MG63 (cell line): Measurements from ENCODE around the gene C2. TPM values are rescaled to one million over a fixed set of nuclear protein-coding genes. Genes with fewer than 3 reads are reported as not detected.
"Not testable (repeated sequence)": the region's sequence is repeated elsewhere in the genome, so short reads cannot be mapped to it uniquely, and the experiment has no call there.

Experiments
- DNase-seq: peaks from one replicate; pipeline ENCODE4 v3.0.0-alpha.2; 2020
- H3K27me3 ChIP-seq: fragments of 250-450 bp; sonication (Bioruptor Pico); 2 replicates; pipeline ENCODE4 v1.5.1; 2020; ENCODE audit warnings: mild to moderate bottlenecking, moderate library complexity
- H3K36me3 ChIP-seq: fragments of 250-450 bp; sonication (Bioruptor Pico); 2 replicates; pipeline ENCODE4 v1.5.1; 2020; ENCODE audit warnings: mild to moderate bottlenecking, moderate library complexity
- H3K4me3 ChIP-seq: fragments of 250-450 bp; sonication (Bioruptor Pico); 2 replicates; pipeline ENCODE4 v1.5.1; 2020; ENCODE audit warnings: mild to moderate bottlenecking, moderate library complexity
- H3K9me3 ChIP-seq: fragments of 250-450 bp; sonication (Bioruptor Pico); 2 replicates; pipeline ENCODE4 v1.5.1; 2020; ENCODE audit warnings: mild to moderate bottlenecking, moderate library complexity
- total RNA-seq: library from RNA; depleted of rRNA; stranded (reverse); fragments of >200 nt; shearing (Covaris generic); gene quantifications from 2 replicates; pipeline ENCODE4 v1.2.3, GENCODE V29; 2014; ENCODE audit warnings: low replicate concordance

Gene C2
- total RNA-seq, 1 experiment from 2014 or later = 0.13 TPM

DNA sequence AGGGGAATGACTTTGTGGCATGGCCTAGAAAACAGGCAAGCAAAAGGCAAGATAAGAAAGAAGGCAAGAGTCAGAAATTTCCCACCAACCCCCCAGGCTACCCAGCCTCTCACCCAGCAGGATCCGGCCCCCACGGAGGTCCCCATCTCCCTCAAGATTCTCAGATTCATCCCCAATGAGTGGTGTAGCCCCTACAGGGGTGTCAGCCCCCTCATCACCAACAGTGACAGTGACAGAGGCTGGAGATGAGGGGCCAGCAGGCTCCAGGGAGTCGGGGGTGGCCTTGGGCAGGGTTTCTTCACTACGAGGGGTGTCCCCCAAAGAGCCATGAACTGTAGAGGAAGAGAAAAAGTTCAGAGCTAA lies 31.0 kb upstream of the C2 start:
- no peaks in the 10 kb centered on the region for H3K9me3 ChIP-seq
- peaks cover 6% of the 10 kb centered on the region for H3K36me3 ChIP-seq
- H3K27me3 ChIP-seq = no peaks in the 10 kb centered on the region
- DNase-seq = no peak
- peak overlapping the region; percentile 73 for H3K4me3 ChIP-seq

DNA sequence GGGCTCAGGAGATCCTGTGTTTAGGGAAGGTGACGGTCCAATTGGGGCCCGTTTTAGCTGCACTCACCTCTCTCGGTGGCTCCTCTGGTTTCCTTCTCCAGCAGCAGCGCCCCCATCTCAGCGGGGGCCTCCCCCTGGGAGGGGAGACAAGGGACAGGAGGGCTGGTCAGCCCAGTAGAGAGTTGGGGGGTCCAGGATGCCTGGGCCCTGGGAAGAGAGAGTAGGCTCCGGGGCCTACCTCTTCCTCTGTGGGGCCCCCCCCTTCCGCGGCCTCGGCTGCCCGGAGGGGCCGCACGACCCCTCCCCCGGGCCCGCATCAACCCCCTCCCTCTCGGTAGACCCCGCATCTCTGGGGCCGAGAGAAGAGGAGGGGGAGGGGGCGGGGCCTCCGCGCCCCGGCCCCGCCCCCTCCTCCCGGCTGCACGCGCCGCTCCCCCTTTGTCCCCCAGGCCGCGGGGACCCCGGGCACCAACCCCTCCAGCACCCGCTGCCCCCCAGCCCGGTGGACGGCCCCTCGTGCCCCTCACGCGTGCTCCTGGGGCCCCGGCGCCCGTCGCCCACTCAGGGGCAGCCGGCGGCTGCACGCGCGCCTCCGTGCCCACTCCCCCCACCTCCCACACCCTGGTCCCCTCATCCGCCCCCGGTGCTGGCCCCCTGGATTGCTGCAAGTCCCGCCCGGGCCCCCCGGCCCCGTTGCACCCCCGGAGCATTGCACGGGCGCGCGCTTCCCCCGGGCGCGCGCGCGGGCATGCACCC lies 30.5 kb upstream of the C2 start:
- no peak for DNase-seq
- Histone ChIP-seq H3K27me3 (no peaks in the 10 kb centered on the region), H3K4me3 (peak overlapping the region; percentile 73), H3K36me3 (peaks cover 6% of the 10 kb centered on the region; the same call in 1 of the 2 replicates), H3K9me3 (no peaks in the 10 kb centered on the region)

DNA sequence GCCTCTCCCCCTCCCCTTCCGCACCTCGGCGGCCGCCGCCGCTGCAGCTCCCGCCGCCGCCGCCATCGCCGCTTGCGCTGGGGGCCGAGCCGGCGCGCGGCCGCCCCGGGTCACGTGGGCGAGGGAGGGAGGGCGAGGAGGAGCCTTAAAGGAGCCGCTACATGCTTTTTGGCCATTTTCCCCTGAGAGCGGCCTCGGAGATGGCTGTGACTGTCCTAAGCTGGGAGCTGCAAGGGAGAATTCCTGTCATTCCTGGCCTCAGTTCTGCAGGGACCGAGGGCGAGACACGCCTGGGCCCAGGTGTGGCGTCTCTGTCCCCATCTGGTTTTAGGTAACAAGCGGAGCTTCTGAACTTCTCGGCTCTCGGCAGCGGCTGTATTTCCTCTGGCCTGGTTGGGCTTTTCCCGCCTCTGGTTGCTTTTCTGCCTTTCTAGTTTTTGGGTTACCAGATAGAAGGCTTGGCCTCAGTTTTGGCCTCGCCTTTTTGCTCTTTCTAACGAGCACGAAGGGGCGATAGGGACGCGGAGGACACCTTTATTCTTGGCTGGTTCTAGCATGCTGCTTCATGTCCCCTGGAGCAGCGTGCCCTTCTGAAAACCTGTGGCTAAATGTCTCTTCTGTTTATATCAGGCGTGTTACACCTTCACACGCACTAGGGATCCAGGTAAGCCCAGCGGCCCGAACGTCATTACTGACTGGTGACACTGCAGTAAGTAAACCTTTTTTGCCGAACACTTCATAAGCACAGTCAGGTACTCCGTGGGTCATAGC lies 29.7 kb upstream of the C2 start, which contains the start of gene EHMT2:
Gene EHMT2 (minus strand): TSS at position 87 of the 771 bp plus-strand sequence. CDS start 21 bp downstream, at position 66.
- Histone ChIP-seq H3K4me3 (peak within 1 kb of the TSS; percentile 73), H3K36me3 (peaks cover 6% of the 10 kb centered on the region; the same call in 1 of the 2 replicates), H3K27me3 (no peaks in the 10 kb centered on the region), H3K9me3 (no peaks in the 10 kb centered on the region)
- peak; percentile 79 for DNase-seq

DNA sequence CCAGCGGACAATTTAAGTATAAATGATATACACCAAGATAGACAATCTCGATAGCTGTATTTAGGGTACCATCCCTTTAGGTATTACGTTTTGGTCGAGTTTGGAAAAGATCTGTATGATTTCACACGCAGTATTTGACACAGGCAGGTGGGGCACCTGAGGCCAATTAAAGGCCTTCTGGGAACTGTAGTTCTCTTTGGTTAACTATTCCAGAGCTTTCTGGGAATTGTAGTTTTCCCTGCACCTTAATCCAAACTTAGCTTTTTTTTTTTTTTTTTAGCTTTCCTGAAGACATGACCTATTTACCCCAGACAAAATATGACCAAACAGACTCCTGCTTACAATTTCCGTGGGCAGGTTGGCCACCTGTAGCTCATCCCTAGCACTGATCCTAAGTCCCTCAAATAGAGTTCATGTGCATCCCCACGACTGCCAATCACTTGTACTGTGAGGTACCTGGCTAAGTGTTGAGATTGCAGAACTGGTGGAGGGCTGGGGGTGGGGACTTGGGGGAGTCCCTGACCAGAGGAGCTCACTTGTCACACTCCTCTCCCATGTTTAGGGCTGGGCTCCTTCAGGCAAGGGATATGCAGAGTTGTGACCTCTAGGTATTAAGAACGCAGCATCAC lies 29.0 kb upstream of the C2 start:
- DNase-seq = no peak
- Histone ChIP-seq H3K36me3 (peaks cover 2% of the 10 kb centered on the region; the same call in 1 of the 2 replicates), H3K27me3 (no peaks in the 10 kb centered on the region), H3K9me3 (no peaks in the 10 kb centered on the region), H3K4me3 (peak overlapping the region; percentile 73)

DNA sequence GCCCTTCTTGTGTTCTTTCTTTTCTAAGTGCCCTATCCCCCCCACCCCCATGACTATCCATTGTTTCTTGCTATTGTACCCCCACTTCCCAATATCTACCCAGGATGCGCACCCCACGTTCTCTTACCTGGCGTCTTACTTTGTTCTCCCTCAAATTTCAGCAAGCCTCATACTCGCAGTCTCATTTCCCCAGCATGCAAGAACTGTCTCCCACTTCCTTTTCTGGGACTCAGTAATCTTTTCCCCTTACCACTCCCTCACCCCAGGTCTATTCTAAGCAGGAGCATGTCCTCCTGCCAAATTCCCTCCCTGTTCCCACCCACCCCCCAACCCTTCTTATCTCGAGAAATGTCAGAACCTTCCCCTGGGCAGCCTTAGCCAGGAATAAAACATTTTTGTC lies 28.3 kb upstream of the C2 start:
- Histone ChIP-seq H3K9me3 (no peaks in the 10 kb centered on the region), H3K36me3 (peaks cover 2% of the 10 kb centered on the region; the same call in 1 of the 2 replicates), H3K4me3 (no peak overlapping the region), H3K27me3 (no peaks in the 10 kb centered on the region)
- no peak for DNase-seq

DNA sequence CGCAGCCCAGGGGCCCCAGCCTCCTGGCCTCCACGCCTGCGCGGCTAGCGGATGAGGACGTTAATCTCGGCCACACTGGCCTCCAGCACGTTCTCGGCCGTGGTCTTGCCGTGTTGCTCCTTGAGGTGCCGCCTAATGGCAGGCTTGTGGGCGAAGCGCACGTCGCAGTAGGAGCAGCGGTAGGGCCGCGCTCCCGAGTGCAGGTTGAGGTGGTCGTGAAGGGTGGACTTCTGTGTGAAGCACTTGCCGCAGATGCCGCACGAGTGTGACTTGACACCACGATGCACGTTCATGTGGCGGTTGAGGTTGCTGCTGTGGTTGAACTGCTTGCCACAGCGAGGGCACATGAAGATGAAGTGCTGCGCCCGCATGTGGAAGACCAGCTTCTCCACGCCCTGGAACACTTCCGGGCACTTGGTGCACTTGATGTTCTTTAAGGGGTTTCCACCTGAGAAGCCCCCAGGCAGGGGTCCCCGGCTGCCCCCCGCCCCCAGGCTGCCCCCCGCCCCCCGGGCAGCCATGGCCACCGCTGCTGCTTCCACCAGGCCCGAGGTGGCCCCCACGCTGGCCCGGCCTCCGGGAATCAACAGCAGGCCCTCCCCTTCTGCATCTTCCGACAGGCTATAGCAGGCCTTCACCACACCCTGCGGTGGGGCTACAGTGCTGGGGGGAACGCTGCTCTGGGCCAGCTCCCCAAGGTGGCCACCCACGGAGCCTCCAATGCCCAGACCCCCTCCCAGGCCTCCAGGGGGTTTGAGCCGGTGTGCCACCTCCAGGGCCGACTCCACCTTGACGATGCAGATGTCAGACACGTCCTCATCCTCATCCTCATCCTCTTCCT lies 27.4 kb upstream of the C2 start:
- H3K36me3 ChIP-seq = peaks cover 2% of the 10 kb centered on the region; the same call in 1 of the 2 replicates
- H3K27me3 ChIP-seq = no peaks in the 10 kb centered on the region
- no peak for DNase-seq
- no peak overlapping the region for H3K4me3 ChIP-seq
- no peaks in the 10 kb centered on the region for H3K9me3 ChIP-seq

DNA sequence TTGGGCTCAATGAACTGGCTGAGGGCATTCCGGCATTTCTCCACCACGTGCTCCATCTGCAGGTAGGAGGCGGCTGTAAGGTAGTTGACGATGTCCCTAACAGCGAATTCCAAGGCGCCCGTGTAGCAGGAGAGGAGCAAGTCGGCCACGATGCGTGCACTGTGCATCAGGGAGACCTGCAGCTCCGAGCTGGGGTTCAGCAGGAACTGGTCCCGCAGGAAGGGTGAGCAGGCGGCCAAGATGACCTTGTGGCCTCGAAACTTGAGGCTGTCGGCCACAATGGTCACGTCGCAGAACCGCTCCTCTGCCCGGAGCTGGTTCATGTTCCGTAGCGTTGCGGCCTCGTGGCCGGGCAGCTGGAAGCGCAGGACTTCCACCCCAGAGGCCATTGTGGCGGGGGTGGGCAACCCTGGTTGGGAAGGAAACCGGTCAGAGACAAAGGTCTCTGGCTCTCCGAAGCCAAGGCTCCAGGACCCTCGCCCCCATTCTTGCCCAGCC lies 26.6 kb upstream of the C2 start:
- Histone ChIP-seq H3K36me3 (peaks cover 2% of the 10 kb centered on the region; the same call in 1 of the 2 replicates), H3K4me3 (peak overlapping the region; percentile 47), H3K9me3 (no peaks in the 10 kb centered on the region), H3K27me3 (no peaks in the 10 kb centered on the region)
- no peak for DNase-seq

DNA sequence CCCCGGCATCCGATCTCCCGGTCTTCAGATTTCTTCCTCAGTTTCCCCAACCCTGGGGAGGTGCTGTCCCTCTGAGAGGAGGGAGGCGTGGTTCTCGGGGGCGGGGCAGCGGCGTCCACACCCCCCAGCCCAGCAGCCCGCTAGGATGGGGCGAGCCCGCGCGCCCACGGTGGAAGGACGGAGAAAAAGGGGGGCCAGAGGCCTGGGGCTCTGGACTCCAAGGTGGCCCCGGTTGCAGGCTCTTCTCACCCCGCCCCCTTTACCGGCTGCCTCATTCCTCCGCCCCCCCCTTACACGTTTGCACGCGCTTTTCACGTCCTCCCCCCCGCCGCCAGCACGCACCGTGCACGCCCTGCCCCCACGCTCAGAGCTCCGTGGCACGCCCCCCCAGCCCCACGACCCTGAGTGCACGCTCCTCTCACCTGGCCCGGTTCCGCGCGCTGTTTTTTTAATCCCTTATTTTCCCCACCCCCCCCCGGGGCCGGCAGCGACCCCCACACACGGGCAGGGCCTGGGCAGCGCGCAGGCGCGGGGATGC lies 26.0 kb upstream of the C2 start:
- DNase-seq = peak; percentile 58
- Histone ChIP-seq H3K36me3 (peaks cover 2% of the 10 kb centered on the region; the same call in 1 of the 2 replicates), H3K9me3 (no peaks in the 10 kb centered on the region), H3K27me3 (no peaks in the 10 kb centered on the region), H3K4me3 (peak overlapping the region; percentile 47)

DNA sequence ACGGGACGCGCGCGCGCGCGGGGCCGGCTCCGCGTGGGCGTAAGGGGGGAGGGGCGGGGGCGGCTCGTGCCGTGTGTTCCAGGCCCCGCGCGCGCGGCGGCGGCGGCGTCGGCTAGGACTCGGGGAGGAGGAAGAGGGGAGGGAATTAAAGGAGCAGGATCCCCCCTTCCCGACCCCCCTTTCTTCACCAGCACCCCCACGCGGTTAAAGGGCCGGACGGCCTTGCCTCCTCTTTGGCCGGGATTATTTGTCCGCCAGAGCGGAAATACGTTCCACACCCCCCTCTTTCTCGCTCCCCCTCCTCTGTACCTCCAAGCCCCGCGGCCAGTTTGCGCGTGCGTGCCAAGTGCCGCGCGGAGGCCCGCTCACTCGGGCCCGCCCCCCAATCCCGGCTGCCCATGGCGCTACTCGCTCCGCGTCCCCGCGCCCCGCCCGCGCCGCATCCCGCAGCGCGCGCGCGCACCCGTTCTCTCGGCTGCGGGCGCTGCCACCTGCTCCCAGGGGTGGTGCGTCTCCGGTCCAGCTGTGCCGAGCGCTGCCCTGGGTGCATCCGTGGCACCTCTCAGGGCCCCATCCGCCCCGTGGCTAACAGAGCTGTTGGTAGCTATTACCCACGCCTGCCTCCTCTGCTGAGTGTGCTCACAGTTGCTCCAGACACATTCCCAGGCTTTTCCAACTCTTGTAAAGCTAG lies 25.4 kb upstream of the C2 start, which contains the start of gene ZBTB12:
Gene ZBTB12 (minus strand): TSS at position 134 of the 691 bp plus-strand sequence. CDS start 781 bp downstream, outside the sequence.
- peak; percentile 90 for DNase-seq
- H3K27me3 ChIP-seq = no peaks in the 10 kb centered on the region
- H3K36me3 ChIP-seq = peaks cover 2% of the 10 kb centered on the region; the same call in 1 of the 2 replicates
- H3K4me3 ChIP-seq = peak within 1 kb of the TSS; percentile 47
- H3K9me3 ChIP-seq = no peaks in the 10 kb centered on the region

DNA sequence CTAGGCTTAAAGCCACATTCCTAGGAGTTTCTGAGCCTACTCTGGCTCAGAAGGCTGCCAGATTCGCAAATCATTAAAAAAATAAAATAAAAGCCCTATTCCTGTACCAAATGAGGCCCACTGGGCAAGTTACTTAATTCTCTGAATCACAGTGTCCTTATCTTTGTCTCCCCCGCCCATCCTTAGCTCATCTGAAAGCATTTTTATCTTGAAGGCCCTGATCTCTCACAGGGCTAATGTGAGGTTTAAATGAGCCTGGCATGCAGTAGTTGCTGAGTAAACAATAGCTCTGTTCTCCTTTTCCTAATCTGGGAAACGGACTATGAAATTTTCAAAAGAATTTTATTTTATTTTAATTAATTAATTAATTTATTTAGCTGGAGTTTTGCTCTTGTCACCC lies 23.6 kb upstream of the C2 start:
- no peak for DNase-seq
- no peaks in the 10 kb centered on the region for H3K9me3 ChIP-seq
- H3K36me3 ChIP-seq = no peaks in the 10 kb centered on the region
- H3K4me3 ChIP-seq = no peak overlapping the region
- no peaks in the 10 kb centered on the region for H3K27me3 ChIP-seq

DNA sequence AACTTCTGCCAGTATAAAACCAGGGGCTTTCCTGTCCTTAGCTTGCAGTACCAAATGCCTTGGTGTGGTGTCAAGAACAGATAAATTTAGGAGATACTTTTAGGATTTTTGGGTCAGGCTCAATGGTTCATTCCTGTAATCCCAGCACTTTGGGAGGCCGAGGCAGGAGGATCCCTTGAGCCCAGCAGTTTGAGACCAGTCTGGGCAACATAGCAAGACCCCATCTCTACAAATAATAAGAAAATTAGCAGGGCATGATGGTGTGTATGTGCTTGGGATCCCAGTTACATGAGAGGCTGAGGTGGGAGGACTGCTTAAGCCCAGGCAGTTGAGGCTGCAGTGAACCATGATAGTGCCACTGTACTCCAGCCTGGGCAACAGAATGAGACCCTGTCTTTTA lies 22.5 kb upstream of the C2 start:
- Histone ChIP-seq H3K27me3 (no peaks in the 10 kb centered on the region), H3K36me3 (no peaks in the 10 kb centered on the region), H3K4me3 (no peak overlapping the region), H3K9me3 (no peaks in the 10 kb centered on the region)
- DNase-seq = no peak

DNA sequence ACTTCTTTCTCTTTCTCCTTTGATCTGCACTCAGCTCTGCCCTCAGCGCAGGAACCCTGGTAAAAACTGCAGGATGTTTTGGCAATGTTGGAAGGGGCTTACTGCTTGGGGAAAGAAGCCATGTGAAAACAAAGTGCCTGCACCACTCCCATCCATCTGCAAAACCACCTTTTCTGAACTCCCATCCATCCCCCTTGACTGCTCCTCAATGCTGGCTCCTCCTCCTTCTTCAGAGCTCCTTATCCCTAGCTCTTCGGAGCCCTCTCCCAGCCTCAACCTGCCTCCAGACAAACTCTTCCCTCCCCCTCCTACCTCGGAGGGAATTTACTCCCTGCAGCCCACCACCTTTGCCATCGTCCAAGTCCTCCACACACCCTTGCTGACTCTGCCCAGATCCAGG lies 21.4 kb upstream of the C2 start:
- no peaks in the 10 kb centered on the region for H3K27me3 ChIP-seq
- no peaks in the 10 kb centered on the region for H3K9me3 ChIP-seq
- no peak for DNase-seq
- H3K4me3 ChIP-seq = no peak overlapping the region
- no peaks in the 10 kb centered on the region for H3K36me3 ChIP-seq

DNA sequence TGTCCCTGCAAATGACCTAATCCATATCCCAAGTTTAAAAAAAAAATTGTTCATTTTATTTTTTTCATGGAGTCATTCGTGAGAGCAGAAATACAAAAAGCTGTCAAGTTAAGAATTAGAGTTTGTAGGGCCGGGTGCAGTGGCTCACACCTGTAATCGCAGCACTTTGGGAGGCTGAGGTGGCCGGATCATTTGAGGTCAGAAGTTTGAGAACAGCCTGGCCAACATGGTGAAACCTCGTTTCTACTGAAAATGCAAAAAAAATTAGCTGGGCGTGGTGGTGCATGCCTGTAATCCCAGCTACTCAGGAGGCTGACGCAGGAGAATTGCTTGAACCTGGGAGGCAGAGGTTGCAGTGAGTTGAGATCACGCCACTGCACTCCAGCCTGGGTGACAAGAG lies 20.8 kb upstream of the C2 start:
- DNase-seq, H3K27me3 ChIP-seq, H3K4me3 ChIP-seq, H3K9me3 ChIP-seq, H3K36me3 ChIP-seq: not testable (repeated sequence)

DNA sequence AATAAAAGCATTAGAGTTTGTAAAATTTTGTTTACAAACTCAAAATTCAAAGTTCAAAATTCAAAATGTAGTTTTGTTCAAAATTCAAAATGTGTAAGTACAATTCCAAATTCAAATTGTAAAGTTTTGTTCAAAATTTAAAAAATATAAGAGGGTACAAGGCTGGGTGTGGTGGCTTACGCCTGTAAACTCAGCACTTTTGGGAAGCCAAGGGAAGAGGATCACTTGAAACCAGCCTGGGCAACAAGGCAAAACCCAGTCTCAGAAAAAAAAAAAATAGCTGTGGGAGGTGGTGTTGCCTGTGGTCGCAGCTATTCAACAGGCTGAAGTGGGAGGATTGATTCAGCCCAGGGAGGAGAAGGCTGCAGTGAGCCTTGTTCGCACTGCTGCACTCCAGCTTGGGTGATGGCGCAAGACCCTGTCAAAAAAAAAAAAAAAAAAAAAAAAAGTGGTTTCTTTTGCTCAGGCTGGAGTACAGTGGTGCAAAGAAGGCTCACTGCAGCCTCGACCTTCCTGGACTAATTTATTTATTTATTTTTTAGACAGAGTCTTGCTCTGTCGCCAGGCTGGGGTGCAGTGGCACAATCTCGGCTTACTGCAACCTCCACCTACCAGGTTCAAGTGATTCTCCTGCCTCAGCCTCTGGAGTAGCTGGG lies 20.2 kb upstream of the C2 start:
- Histone ChIP-seq H3K27me3 (no peaks in the 10 kb centered on the region), H3K4me3 (no peak overlapping the region), H3K36me3 (no peaks in the 10 kb centered on the region), H3K9me3 (no peaks in the 10 kb centered on the region)
- DNase-seq = no peak

DNA sequence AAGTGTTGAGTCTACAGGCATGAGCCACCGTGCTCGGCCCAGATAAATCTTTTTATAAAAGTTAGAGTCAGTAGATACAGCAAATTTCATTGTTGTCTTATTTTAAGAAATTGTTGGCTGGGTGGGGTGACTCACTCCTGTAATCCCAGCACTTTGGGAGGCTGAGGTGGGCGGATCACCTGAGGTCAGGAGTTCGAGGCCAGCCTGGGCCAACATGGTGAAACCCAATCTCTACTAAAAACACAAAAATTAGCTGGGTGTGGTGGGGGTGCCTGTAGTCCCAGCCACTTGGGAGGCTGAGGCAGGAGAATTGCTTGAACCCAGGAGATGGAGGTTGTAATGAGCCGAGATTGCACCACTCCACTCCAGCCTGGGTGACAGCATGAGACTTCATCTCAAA lies 19.3 kb upstream of the C2 start:
- not testable (repeated sequence) for H3K4me3 ChIP-seq, DNase-seq, H3K9me3 ChIP-seq, H3K27me3 ChIP-seq, H3K36me3 ChIP-seq
